PC-3 (cell line): ENCODE results near the gene FOLR1. TPM values are rescaled to one million over a fixed set of nuclear protein-coding genes. Genes with fewer than 3 reads are reported as not detected.

Experiments used
- ATAC-seq: fragments of 200-7000 bp; cut with Tn5 transposase; 2 replicates; pipeline ENCODE4 v1.9.1; 2020; ENCODE audit warnings: mild to moderate bottlenecking, moderate library complexity
- BruUV-seq: library from RNA; stranded (reverse); fragments of 400-500 nt; replicated peaks from 2 replicates; lab custom pipeline; 2021; lab: Mats Ljungman, UMichigan
- CTCF ChIA-PET: fragments of 300-600 bp; sonication (Branson Sonifier 250); formaldehyde crosslinking; loops from one replicate; lab custom pipeline; 2022; ENCODE audit warnings: antibody characterized with exemption; lab: Charles Lee
- POLR2A ChIA-PET: fragments of 300-600 bp; sonication (Branson Sonifier 250); formaldehyde crosslinking; loops from one replicate; lab custom pipeline; 2022; ENCODE audit warnings: antibody characterized with exemption; ENCODE audit not compliant: unreplicated experiment; lab: Charles Lee
- DNase-seq: peaks from one replicate; pipeline ENCODE4 v3.0.0-alpha.2; 2015
- H2AFZ ChIP-seq: fragments of 300-600 bp; sonication (generic); 2 replicates; pipeline ENCODE4 v1.6.0; 2016; ENCODE audit warnings: antibody characterized with exemption, low read length
- H3F3A ChIP-seq: fragments of 300-600 bp; sonication (generic); one replicate; pipeline ENCODE4 v1.6.0; 2017; ENCODE audit warnings: antibody characterized with exemption, low read length, control low read depth, mild to moderate bottlenecking; ENCODE audit not compliant: unreplicated experiment
- H3K27ac ChIP-seq: fragments of 300-600 bp; sonication (generic); 2 replicates; pipeline ENCODE4 v1.5.1; 2016; ENCODE audit warnings: mild to moderate bottlenecking, low read length
- H3K27me3 ChIP-seq: fragments of 300-600 bp; sonication (generic); 2 replicates; pipeline ENCODE4 v1.6.1; 2016; ENCODE audit warnings: low read length, mixed read lengths
- H3K36me3 ChIP-seq: fragments of 300-600 bp; sonication (generic); 2 replicates; pipeline ENCODE4 v1.6.1; 2016; ENCODE audit warnings: low read depth, mixed run types, low read length, mixed read lengths
- H3K4me1 ChIP-seq: fragments of 300-600 bp; sonication (generic); 2 replicates; pipeline ENCODE4 v1.5.1; 2016; ENCODE audit warnings: low read length; ENCODE audit not compliant: insufficient read depth
- H3K4me2 ChIP-seq: fragments of 300-600 bp; sonication (generic); 2 replicates; pipeline ENCODE4 v1.6.0; 2016; ENCODE audit warnings: low read length
- H3K4me3 ChIP-seq: fragments of 300-600 bp; sonication (generic); 2 replicates; pipeline ENCODE4 v1.5.1; 2016; ENCODE audit warnings: mild to moderate bottlenecking, low read length, mixed read lengths
- H3K79me2 ChIP-seq: fragments of 300-600 bp; sonication (generic); 2 replicates; pipeline ENCODE4 v1.6.1; 2017; ENCODE audit warnings: low read length, mixed read lengths
- H3K9ac ChIP-seq: fragments of 300-600 bp; sonication (generic); 2 replicates; pipeline ENCODE4 v1.6.0; 2016; ENCODE audit warnings: mild to moderate bottlenecking, low read length
- H3K9me2 ChIP-seq: fragments of 300-600 bp; sonication (generic); replicated peaks from 2 replicates; pipeline ENCODE4 v1.6.1; 2016; ENCODE audit warnings: mixed run types, low read length, mixed read lengths
- H3K9me3 ChIP-seq: fragments of 300-600 bp; sonication (generic); 2 replicates; pipeline ENCODE4 v1.6.1; 2016; ENCODE audit warnings: low read length, mixed read lengths
- H4K20me1 ChIP-seq: fragments of 300-600 bp; sonication (generic); 2 replicates; pipeline ENCODE4 v1.6.1; 2016; ENCODE audit warnings: low read length, mixed read lengths
- EZH2 ChIP-seq: fragments of 300-600 bp; sonication (generic); IDR thresholded peaks from one replicate; pipeline ENCODE4 v1.6.1; 2017; ENCODE audit warnings: antibody characterized with exemption, mild to moderate bottlenecking, low read length; ENCODE audit not compliant: unreplicated experiment
- EZH2phosphoT487 ChIP-seq: fragments of 300-600 bp; sonication (generic); IDR thresholded peaks from 2 replicates; pipeline ENCODE4 v1.6.1; 2018; ENCODE audit warnings: mild to moderate bottlenecking, antibody characterized with exemption, low read length, borderline replicate concordance
- intact Hi-C: fragments of 100-400 bp; cut with micrococcal nuclease; formaldehyde crosslinking; loops from 2 replicates; pipeline ENCODE4 v1.9.0; 2023
- total RNA-seq: library from RNA; depleted of rRNA; stranded (reverse); fragments of >200 nt; gene quantifications from 2 replicates; pipeline ENCODE4 v1.2.3, GENCODE V29; 2014
- TF ChIP-seq, protein P1 (sequence below): fragments of 300-600 bp; sonication (generic); conservative IDR thresholded peaks from 2 replicates; pipeline ENCODE4 v1.5.1; 2017; ENCODE audit warnings: antibody characterized with exemption, low read depth, mild to moderate bottlenecking, low read length

FOLR1 gene
- total RNA-seq, 1 experiment from 2014 or later: 0.36 TPM

DNA sequence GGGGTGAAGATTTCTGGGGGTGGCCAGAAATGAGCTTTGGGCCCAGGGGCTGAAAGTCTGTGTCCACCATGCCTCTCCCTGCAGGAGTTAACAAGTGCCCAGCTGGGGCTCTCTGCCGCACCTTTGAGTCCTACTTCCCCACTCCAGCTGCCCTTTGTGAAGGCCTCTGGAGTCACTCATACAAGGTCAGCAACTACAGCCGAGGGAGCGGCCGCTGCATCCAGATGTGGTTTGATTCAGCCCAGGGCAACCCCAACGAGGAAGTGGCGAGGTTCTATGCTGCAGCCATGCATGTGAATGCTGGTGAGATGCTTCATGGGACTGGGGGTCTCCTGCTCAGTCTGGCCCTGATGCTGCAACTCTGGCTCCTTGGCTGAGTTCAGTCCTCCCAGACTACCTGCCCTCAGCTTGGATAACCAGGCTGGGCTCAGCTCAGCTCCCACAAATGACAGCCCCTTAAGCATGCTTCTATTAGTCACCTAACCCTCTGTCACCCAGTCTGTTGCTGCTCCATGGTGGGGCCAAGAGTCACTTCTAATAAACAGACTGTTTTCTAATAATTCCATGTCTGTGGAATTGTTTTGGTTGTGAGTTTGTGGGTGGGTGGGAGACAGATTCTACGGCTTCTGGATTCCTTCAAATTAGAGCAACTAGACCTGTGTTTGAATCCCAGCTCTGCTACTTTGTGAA lies 29.6 kb downstream of the FOLR1 start:
- POLR2A ChIA-PET: no interaction called here
- H3K4me1 ChIP-seq: peaks cover 14% of the 10 kb centered on the region
- H3K79me2 ChIP-seq: peaks cover 25% of the 10 kb centered on the region
- CTCF ChIA-PET: no interaction called here
- H3K4me3 ChIP-seq: no peak overlapping the region
- DNase-seq: no peak
- no peaks in the 10 kb centered on the region for H3K36me3 ChIP-seq
- ATAC-seq: no peak
- no peak for TF ChIP-seq EZH2
- TF ChIP-seq EZH2phosphoT487: no peak
- TF ChIP-seq, protein P1, sequence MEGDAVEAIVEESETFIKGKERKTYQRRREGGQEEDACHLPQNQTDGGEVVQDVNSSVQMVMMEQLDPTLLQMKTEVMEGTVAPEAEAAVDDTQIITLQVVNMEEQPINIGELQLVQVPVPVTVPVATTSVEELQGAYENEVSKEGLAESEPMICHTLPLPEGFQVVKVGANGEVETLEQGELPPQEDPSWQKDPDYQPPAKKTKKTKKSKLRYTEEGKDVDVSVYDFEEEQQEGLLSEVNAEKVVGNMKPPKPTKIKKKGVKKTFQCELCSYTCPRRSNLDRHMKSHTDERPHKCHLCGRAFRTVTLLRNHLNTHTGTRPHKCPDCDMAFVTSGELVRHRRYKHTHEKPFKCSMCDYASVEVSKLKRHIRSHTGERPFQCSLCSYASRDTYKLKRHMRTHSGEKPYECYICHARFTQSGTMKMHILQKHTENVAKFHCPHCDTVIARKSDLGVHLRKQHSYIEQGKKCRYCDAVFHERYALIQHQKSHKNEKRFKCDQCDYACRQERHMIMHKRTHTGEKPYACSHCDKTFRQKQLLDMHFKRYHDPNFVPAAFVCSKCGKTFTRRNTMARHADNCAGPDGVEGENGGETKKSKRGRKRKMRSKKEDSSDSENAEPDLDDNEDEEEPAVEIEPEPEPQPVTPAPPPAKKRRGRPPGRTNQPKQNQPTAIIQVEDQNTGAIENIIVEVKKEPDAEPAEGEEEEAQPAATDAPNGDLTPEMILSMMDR: no peak
- no TSS peak for BruUV-seq
- H4K20me1 ChIP-seq: no peaks in the 10 kb centered on the region
- no peak overlapping the region for H3K9ac ChIP-seq
- no peak overlapping the region for H3K27ac ChIP-seq
- H3K9me2 ChIP-seq: no peaks in the 10 kb centered on the region
- no peak overlapping the region for H3K4me2 ChIP-seq
- no peaks in the 10 kb centered on the region for H3K9me3 ChIP-seq
- H3F3A ChIP-seq: no peaks in the 10 kb centered on the region
- intact Hi-C loops: loop anchor here (2.0 kb wide), 1 partner anchor 109 kb away; the partner anchor contains the start of gene ANAPC15
- peaks cover 14% of the 10 kb centered on the region for H3K27me3 ChIP-seq
- H2AFZ ChIP-seq: no peak overlapping the region

DNA sequence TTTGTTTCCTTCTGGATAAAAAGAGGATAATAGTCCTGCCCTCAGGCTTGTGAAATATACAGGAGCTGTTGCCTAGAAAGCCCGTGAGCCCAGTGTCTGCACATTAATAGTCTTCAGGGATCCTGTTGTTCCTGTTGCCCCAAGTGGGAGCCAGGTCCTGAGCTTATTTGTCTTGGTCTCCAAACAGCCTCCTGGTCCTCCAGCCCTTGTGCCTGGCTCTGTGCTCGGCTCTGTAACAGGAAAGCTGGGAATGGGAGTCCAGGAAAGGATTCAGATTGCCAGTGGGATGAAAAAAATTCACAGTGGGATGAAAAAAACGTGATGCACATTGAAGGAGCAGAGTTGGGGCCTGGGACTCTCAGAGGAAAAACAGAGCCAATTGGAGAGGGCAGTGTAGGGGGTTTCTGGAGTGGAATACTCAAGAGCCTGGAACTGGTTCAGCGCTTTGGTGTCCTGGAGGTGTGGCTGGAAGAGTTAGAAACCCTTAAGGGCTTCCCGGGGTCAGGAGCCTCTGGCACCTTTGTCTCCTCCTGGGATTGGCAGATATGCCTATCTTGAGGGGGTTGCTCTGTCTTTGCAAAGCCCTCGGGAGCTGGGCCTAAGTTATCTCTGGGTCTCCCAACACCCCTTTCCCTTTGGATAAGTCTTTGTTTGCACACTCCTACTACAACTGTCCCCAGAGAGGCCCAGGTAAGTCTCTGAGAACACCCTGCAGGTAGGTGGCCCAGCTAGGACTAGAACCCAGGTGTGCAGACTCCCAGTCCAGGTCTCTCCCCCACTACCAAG lies 30.4 kb downstream of the FOLR1 start:
- peak overlapping the region; percentile 26; the same call in 1 of the 2 replicates for H3K9ac ChIP-seq
- H3K4me1 ChIP-seq: peaks cover 14% of the 10 kb centered on the region
- H3K4me3 ChIP-seq: peak overlapping the region; percentile 97
- intact Hi-C loops: loop anchor here (2.0 kb wide), 1 partner anchor 109 kb away; the partner anchor contains the start of gene ANAPC15
- peak overlapping the region; percentile 99 for H2AFZ ChIP-seq
- H3K27ac ChIP-seq: no peak overlapping the region
- CTCF ChIA-PET: no interaction called here
- no peak for DNase-seq
- H3K27me3 ChIP-seq: peaks cover 11% of the 10 kb centered on the region; the same call in 1 of the 2 replicates
- no peaks in the 10 kb centered on the region for H3F3A ChIP-seq
- BruUV-seq: TSS peak; percentile 90
- H4K20me1 ChIP-seq: no peaks in the 10 kb centered on the region
- H3K36me3 ChIP-seq: no peaks in the 10 kb centered on the region; the same call in 1 of the 2 replicates
- H3K79me2 ChIP-seq: peaks cover 33% of the 10 kb centered on the region
- POLR2A ChIA-PET: no interaction called here
- H3K9me3 ChIP-seq: no peaks in the 10 kb centered on the region
- peak overlapping the region; percentile 100 for H3K4me2 ChIP-seq
- no peaks in the 10 kb centered on the region for H3K9me2 ChIP-seq
- ATAC-seq: no peak
- TF ChIP-seq EZH2phosphoT487 (no peak), EZH2 (no peak)
- TF ChIP-seq, protein P1: no peak
